SK-N-MC (cell line): ENCODE results near the gene HS1BP3.

ENCODE experiments used
- DNase-seq: peaks from one replicate; pipeline ENCODE4 v3.0.0-alpha.2; 2011; ENCODE audit warnings: low read depth, low spot score
- H3K27ac ChIP-seq: fragments of 200-600 bp; sonication (generic); 2 replicates; pipeline ENCODE4 v1.5.1; 2016; ENCODE audit warnings: mixed run types
- H3K36me3 ChIP-seq: fragments of 200-600 bp; sonication (generic); 2 replicates; pipeline ENCODE4 v1.6.1; 2017; ENCODE audit warnings: antibody characterized with exemption, low read length, mixed read lengths; ENCODE audit not compliant: insufficient read depth
- H3K4me3 ChIP-seq: fragments of 200-600 bp; sonication (generic); 2 replicates; pipeline ENCODE4 v1.5.1; 2016
- H3K9ac ChIP-seq: fragments of 200-600 bp; sonication (generic); 2 replicates; pipeline ENCODE4 v1.8.0; 2017; ENCODE audit warnings: mixed run types, mixed read lengths; ENCODE audit not compliant: insufficient read length
- H3K9me3 ChIP-seq: fragments of 200-600 bp; sonication (generic); 2 replicates; pipeline ENCODE4 v1.6.1; 2017; ENCODE audit warnings: low read depth, mild to moderate bottlenecking, antibody characterized with exemption, low read length, moderate library complexity, mixed read lengths
- EZH2 ChIP-seq: fragments of 200-600 bp; sonication (generic); IDR thresholded peaks from one replicate; pipeline ENCODE4 v1.6.1; 2017; ENCODE audit warnings: antibody characterized with exemption
- FOXP2 ChIP-seq: optimal IDR thresholded peaks from 2 replicates; pipeline ENCODE3; 2011; ENCODE audit warnings: mild to moderate bottlenecking, moderate library complexity; ENCODE audit not compliant: insufficient read depth; ENCODE audit errors: extremely low read length, control extremely low read depth
- POLR2AphosphoS5 ChIP-seq: IDR thresholded peaks from 2 replicates; pipeline ENCODE4 v1.6.1; 2012; ENCODE audit warnings: mild to moderate bottlenecking, low read depth, low read length, borderline replicate concordance

Gene HS1BP3

DNA sequence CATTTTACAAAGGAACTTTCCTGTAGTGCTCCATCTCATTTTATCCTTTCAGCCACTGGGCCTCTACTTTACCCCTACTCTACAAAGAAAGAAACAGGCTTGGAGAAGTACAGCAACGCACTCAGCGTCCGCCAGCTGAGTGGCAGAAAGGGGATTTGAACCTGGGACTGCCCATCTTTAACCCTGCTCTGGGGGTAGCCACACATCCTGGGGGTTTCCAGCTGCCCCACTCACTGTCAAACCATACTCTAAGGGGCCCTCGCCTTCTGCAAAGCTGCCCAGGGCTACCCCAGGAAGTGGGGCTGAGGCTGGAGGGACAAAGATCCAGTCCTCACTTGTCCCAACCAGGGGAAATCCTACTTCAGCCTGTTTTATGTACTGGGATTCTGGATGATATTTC, 17.9 kb downstream of the HS1BP3 start:
- Histone ChIP-seq H3K36me3 (no peaks in the 10 kb centered on the region), H3K9ac (no peak overlapping the region), H3K4me3 (no peak overlapping the region), H3K9me3 (no peaks in the 10 kb centered on the region), H3K27ac (no peak overlapping the region)
- no peak for TF ChIP-seq FOXP2
- TF ChIP-seq POLR2AphosphoS5: no peak
- no peak for TF ChIP-seq EZH2
- DNase-seq: no peak

DNA sequence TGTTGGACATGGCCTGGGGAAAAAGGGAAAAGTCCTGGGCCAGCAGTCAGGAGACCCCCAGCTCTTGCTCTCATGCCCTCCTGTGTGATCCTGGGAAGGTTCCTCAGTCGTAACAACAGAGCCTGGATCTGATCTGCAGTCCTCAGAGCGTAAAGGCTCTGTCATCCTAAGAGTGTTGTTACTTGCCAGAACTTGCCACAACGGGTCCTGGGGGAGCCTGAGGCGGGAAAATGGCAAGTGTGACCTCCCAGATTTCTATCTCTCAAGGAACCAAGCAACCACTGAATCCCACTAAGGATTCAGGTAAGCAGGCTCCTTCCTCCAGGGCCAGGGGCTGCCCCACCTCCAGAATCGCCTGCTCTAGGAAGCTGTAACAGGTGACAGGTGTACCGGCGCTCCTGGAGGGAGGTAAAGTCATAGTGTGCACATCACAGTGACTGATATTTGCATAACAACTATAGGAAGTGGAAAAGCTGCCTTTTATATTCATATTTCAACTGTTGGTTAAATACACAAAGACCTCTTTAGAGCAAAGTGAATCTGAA, 18.4 kb downstream of the HS1BP3 start:
- Histone ChIP-seq H3K9ac (no peak overlapping the region), H3K9me3 (no peaks in the 10 kb centered on the region), H3K36me3 (no peaks in the 10 kb centered on the region), H3K27ac (no peak overlapping the region), H3K4me3 (no peak overlapping the region)
- TF ChIP-seq FOXP2 (no peak), EZH2 (no peak), POLR2AphosphoS5 (no peak)
- no peak for DNase-seq

DNA sequence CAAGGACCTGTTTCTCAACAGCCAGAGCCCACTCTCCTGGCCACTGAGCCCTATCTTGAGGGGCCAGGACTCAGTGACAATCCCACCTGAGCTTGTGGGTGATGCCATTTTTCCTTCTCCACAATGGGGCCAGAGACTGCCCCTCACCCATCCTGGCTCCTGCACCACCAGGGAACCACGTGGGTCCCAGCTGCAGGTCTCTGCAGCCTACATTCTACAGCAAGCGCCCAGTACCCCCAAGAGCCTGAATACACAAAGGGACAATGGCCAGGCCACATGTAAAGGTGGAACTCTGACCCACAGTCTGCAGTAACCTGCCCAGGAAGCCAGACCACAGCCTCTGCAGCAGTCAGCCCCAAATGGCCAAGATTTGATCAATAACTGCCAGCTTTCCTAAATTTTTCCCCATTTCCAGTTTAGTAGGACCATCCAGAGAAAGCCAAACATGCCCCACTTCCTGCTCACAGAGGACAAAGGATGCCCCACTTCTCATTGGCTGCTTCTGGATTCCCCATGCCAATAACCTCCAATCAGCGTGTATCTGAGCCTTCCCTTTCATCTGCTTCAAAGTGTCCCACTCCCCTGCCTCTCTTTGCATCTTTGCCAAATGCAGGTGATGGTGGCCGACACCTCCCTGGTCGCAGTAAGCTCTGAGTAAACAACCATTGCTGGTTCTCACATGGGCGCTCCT, 19.1 kb downstream of the HS1BP3 start:
- H3K9me3 ChIP-seq: no peaks in the 10 kb centered on the region
- no peak for TF ChIP-seq POLR2AphosphoS5
- TF ChIP-seq FOXP2: no peak
- no peak for TF ChIP-seq EZH2
- no peak overlapping the region for H3K9ac ChIP-seq
- H3K27ac ChIP-seq: no peak overlapping the region
- H3K36me3 ChIP-seq: no peaks in the 10 kb centered on the region
- no peak for DNase-seq
- H3K4me3 ChIP-seq: no peak overlapping the region

DNA sequence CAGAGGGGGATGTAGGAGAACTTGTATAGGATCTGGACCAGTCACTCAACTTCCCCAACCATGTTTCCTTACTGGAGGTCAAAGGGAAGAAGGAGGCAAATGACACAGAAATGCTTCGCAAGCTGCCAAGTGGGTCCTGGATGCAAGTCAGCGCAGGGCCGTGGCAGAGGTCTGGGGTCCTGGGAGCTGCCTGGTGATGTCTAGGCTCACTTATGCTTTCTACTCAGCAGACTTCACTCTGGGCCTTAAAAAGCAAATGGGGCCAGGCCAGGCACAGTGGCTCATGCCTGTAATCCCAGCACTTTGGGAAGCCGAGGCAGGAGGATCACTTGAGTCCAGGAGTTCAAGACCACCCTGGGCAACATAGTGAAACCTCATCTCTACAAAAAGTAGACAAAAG, 19.9 kb downstream of the HS1BP3 start:
- no peak for TF ChIP-seq EZH2
- no peak for TF ChIP-seq FOXP2
- no peak for TF ChIP-seq POLR2AphosphoS5
- Histone ChIP-seq H3K27ac (no peak overlapping the region), H3K9ac (no peak overlapping the region), H3K4me3 (no peak overlapping the region), H3K36me3 (no peaks in the 10 kb centered on the region), H3K9me3 (no peaks in the 10 kb centered on the region)
- DNase-seq: no peak

DNA sequence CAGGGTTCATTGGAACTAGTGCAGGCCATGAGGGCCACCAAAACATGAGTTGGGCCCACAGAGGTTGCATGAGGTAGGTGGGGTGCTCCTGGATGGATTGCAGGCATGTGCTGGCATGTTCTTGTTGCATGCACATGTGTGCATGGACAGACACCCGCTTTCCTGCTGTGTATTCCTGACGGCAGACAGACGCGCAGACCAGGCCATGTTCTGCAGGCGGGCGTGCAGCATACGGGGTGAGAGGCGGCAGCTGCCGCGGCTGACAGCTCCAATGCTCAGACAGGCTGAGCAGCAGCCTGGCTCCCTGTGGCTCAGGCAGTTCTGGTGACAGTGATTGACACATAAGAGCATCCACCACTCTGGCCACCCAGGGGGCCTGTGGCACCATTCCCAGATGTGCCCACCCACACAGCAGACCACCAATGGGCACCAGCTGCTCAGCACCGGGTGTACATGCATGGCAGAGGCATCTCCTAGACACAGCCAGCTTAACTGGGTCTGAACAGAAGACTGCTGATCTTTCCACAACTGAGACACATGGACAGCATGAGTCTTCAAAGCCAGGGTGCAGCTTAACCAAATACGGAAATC, 21.2 kb downstream of the HS1BP3 start:
- H3K27ac ChIP-seq: no peak overlapping the region
- no peak overlapping the region for H3K9ac ChIP-seq
- H3K36me3 ChIP-seq: no peaks in the 10 kb centered on the region
- no peaks in the 10 kb centered on the region for H3K9me3 ChIP-seq
- no peak overlapping the region for H3K4me3 ChIP-seq
- DNase-seq: no peak
- TF ChIP-seq EZH2: no peak
- no peak for TF ChIP-seq FOXP2
- TF ChIP-seq POLR2AphosphoS5: no peak

DNA sequence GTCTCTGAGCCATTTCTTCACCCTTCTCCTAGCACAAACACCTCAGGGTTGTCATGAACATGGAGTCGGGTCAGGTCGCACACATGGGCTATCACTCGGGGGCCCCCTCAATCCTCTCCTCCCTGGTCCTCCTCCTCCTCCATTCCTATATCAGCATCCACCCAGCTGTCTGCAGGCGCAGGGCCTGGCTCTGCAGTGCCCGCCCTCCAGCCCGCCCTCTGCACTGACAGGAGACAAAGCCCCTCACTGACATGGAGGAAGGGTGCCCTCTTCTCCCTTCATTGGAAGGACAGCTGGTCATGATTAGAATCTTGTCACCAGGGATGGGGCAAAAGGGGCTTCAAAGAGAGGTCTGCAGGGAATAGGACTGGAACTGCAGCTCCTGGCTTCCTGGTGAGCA, 21.7 kb downstream of the HS1BP3 start:
- H3K9me3 ChIP-seq: no peaks in the 10 kb centered on the region
- DNase-seq: no peak
- H3K9ac ChIP-seq: no peak overlapping the region
- H3K4me3 ChIP-seq: no peak overlapping the region
- H3K27ac ChIP-seq: no peak overlapping the region
- TF ChIP-seq EZH2: no peak
- no peaks in the 10 kb centered on the region for H3K36me3 ChIP-seq

DNA sequence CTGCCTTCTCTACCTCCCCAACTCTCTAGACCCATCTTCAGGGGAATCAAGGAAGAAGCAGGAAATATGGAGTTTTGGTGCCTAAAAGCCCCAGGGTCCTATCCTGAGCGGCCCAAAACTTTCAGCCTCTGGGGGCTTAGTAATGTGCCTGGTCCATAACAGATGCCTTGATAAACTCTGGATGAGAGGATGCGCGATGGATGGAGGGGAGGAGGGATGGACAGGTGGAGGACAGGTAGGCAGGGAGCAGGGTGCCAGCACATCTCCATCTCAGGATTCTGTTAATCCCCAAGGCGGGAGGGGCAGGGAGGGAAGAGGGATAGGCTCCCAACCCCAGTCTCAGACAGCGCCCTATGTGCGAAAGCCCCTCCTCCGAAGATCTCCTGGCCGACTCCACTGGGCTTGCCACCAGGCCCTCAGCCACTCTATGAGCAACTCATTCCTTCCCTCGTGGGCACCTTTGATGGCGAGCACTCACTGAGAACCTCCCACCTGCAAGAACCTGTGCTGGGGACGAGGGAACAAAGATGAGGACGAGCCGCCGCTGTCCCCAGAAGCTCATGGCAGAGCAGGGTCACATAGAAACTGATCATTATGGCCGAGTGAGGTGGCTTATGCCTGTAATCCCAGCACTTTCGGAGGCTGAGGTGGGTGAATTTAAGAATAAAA, 23.1 kb downstream of the HS1BP3 start:
- TF ChIP-seq EZH2 (no peak), POLR2AphosphoS5 (no peak), FOXP2 (no peak)
- Histone ChIP-seq H3K9ac (no peak overlapping the region), H3K4me3 (no peak overlapping the region), H3K9me3 (no peaks in the 10 kb centered on the region), H3K36me3 (no peaks in the 10 kb centered on the region), H3K27ac (no peak overlapping the region)
- no peak for DNase-seq

DNA sequence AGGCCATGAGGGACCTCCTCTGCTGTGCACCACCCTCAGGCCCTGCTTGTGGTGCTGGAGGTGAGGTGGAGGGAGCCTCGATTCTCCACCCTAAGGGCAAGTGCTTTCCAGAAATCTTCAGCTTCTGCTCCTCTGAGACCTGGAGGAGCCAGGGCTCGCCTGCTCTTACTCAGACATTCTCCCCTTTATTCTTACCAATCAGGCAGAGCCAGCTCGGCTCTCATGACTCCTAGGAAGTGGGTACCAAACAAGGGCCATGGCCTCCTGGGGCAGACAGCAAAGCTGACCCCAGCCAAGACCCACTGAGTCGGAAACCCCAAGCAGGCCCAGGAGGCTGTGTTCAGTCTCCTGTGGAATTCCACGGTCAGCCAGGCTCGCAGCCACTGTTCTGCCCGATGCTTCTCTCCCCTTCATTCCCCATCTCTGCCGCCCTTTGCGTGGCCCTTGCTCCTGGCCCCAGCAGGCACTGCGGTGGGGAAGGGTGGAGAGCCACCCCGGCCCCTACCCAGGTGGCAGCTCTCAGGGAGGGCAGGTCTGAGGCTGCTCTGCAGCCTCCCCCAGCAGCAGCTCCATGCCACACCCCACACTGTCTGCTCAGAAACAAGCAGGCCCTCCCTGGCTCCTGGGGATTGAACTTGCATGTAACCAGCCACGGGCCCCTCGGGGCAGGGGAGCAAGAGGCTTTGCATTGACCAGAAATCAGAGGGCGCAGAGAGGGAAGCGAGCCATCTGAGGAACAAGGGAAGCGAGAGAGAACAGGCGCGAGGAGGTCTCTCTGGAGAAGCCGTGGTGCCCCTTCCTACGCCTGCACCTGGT, 24.0 kb downstream of the HS1BP3 start:
- H3K36me3 ChIP-seq: no peaks in the 10 kb centered on the region
- H3K9me3 ChIP-seq: no peaks in the 10 kb centered on the region
- DNase-seq: no peak
- H3K4me3 ChIP-seq: no peak overlapping the region
- H3K9ac ChIP-seq: no peak overlapping the region
- no peak for TF ChIP-seq EZH2
- no peak for TF ChIP-seq FOXP2
- TF ChIP-seq POLR2AphosphoS5: no peak
- H3K27ac ChIP-seq: no peak overlapping the region
